ENCODE results near the gene TPM4.

Gene TPM4

GRCh38 chr19:16124953-16125352 lies 48.7 kb downstream of the TPM4 start:
- DNase-seq = no peak

GRCh38 chr19:16125737-16126495 lies 49.6 kb downstream of the TPM4 start:
- no peak for DNase-seq

- no peak for DNase-seq
Measured at GRCh38 chr19:16127080-16127479, 50.8 kb downstream of the TPM4 start.

- DNase-seq = no peak
Measured at GRCh38 chr19:16127776-16128371, 51.6 kb downstream of the TPM4 start.

GRCh38 chr19:16131648-16132047 lies 55.4 kb downstream of the TPM4 start:
- DNase-seq = no peak

GRCh38 chr19:16133818-16134217 lies 57.5 kb downstream of the TPM4 start:
- DNase-seq = no peak

- no peak for DNase-seq
Measured at GRCh38 chr19:16134510-16134909, 58.2 kb downstream of the TPM4 start.

- no peak for DNase-seq
Measured at GRCh38 chr19:16135430-16136127, 59.3 kb downstream of the TPM4 start.

GRCh38 chr19:16136185-16136999 lies 60.1 kb downstream of the TPM4 start:
- DNase-seq = peak in 3 of 58 donors; percentile 4 to 27 (median 10)

- no peak for DNase-seq
Measured at GRCh38 chr19:16139752-16140151, 63.5 kb downstream of the TPM4 start.

GRCh38 chr19:16141043-16141442 lies 64.7 kb downstream of the TPM4 start:
- no peak for DNase-seq

- DNase-seq = no peak
Measured at GRCh38 chr19:16142032-16142580, 65.8 kb downstream of the TPM4 start.

- DNase-seq = no peak
Measured at GRCh38 chr19:16143399-16144215, 67.3 kb downstream of the TPM4 start, which contains the start of gene HSH2D. Gene HSH2D (plus strand): TSS chr19:16143685. CDS start chr19:16148751, 5,066 bp downstream.

GRCh38 chr19:16144216-16144581 lies 67.9 kb downstream of the TPM4 start:
- DNase-seq = no peak

- DNase-seq = no peak
Measured at GRCh38 chr19:16146112-16146511, 69.8 kb downstream of the TPM4 start.

GRCh38 chr19:16148443-16149229 lies 72.3 kb downstream of the TPM4 start:
- no peak for DNase-seq

All from anterior cingulate cortex (tissue), 58 donors.